ENCODE measurements around the gene PTHLH.

DNA sequence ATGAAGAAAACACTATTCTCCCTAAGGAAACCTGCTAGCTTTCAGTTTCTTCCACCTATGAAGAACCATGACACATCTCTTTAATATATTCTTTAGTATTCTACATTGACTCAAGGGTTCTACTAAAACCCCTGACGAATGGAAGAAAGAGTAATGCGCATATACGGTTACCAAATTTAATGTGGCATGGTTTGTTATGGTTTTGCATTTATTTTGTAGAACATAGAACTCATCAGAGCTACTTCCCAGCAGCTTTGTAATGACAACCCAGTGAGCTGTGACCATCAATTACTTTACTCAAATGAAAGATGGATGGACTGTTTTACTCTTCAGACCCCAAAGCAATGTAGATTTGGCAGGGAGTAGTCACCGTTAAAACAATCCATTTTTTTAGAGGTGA, 19.2 kb downstream of the PTHLH start:
- TF ChIP-seq, protein P1, sequence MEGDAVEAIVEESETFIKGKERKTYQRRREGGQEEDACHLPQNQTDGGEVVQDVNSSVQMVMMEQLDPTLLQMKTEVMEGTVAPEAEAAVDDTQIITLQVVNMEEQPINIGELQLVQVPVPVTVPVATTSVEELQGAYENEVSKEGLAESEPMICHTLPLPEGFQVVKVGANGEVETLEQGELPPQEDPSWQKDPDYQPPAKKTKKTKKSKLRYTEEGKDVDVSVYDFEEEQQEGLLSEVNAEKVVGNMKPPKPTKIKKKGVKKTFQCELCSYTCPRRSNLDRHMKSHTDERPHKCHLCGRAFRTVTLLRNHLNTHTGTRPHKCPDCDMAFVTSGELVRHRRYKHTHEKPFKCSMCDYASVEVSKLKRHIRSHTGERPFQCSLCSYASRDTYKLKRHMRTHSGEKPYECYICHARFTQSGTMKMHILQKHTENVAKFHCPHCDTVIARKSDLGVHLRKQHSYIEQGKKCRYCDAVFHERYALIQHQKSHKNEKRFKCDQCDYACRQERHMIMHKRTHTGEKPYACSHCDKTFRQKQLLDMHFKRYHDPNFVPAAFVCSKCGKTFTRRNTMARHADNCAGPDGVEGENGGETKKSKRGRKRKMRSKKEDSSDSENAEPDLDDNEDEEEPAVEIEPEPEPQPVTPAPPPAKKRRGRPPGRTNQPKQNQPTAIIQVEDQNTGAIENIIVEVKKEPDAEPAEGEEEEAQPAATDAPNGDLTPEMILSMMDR (conservative IDR thresholded peaks at IDR 0.05): no peak
- no peak for TF ChIP-seq ZFX (IDR thresholded peaks at IDR 0.05)

Measured in C4-2B (cell line).